ENCODE results near the gene PTMS. TPM values are rescaled to one million over a fixed set of nuclear protein-coding genes. Genes with fewer than 3 reads are reported as not detected.
A peak's percentile ranks its signal among the peaks of the same experiment; 100 is the strongest.

The PTMS gene
- total and polyA plus RNA-seq, 2 of the 13 experiments (the other 11 are each of a cell fraction or from before 2014, with no cell fraction given), result 40.5 to 82.4 TPM

DNA sequence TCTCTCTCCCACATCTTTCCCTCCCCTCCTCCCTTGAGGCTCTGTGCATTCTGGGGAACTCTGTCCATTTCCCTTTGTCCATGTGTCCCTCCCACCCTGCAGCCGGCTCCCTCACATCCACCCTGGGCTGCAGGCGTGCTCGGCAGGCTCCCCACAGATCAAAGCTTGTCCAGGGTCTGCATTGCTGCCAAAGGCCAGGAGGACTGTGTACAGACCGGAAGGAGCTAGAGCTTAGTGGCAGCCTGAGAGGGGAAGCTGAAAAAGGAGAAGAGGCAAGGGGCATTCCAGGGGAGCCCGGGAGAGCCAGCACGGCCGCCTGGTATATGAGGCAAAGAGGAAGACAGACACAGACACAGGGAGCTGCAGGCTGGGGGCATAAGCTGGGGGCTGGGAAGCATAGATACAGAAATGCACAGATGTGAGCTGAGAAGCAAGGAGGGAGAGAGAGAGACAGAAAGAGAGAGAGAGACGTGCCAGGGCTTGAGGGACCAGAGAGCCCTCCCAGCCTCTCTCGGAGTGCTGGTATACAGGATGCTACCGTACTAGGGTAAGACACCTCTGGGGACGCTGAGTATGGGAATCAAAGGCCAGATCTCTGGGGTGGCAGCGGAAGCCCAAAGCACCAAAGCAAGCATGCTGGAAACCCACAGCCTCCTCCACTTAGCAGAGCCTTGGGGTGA is 26.5 kb downstream of the PTMS start (continued):
- TF ChIP-seq ZNF441 (CRISPR knock-in tag; IDR thresholded peaks at IDR 0.05; ENCODE audit: borderline replicate concordance) (peak; percentile 88; the same call in 1 of the 2 replicates), GATA4 (IDR thresholded peaks at IDR 0.05; ENCODE audit: borderline replicate concordance, low read depth) (no peak), ZNF234 (CRISPR knock-in tag; conservative IDR thresholded peaks at IDR 0.05) (no peak), ARNTL (CRISPR knock-in tag; IDR thresholded peaks at IDR 0.05) (peak; percentile 72), ZNF788 (CRISPR knock-in tag; IDR thresholded peaks at IDR 0.05; ENCODE audit: borderline replicate concordance) (peak; percentile 54; the same call in 1 of the 2 replicates), SIN3B (IDR thresholded peaks at IDR 0.05; ENCODE audit: low read length) (no peak), ZBTB38 (CRISPR knock-in tag; IDR thresholded peaks at IDR 0.05) (peak; percentile 76), ZSCAN5A (CRISPR knock-in tag; IDR thresholded peaks at IDR 0.05; ENCODE audit: borderline replicate concordance) (no peak), HMGXB3 (CRISPR knock-in tag; IDR thresholded peaks at IDR 0.05; ENCODE audit: borderline replicate concordance) (no peak), MED13 (CRISPR knock-in tag; IDR thresholded peaks at IDR 0.05) (no peak), KLF12 (CRISPR knock-in tag; IDR thresholded peaks at IDR 0.05; ENCODE audit: borderline replicate concordance) (no peak), SALL1 (CRISPR knock-in tag; IDR thresholded peaks at IDR 0.05) (peak; percentile 92), ZNF10 (CRISPR knock-in tag; IDR thresholded peaks at IDR 0.05; ENCODE audit: borderline replicate concordance, low read depth) (no peak), ZNF776 (CRISPR knock-in tag; IDR thresholded peaks at IDR 0.05) (no peak), ZNF331 (CRISPR knock-in tag; IDR thresholded peaks at IDR 0.05) (peak; percentile 92), KLF16 (CRISPR knock-in tag; IDR thresholded peaks at IDR 0.05) (no peak), TARDBP (CRISPR knock-in tag; IDR thresholded peaks at IDR 0.05) (peak; percentile 91)
- TF ChIP-seq, protein P1, sequence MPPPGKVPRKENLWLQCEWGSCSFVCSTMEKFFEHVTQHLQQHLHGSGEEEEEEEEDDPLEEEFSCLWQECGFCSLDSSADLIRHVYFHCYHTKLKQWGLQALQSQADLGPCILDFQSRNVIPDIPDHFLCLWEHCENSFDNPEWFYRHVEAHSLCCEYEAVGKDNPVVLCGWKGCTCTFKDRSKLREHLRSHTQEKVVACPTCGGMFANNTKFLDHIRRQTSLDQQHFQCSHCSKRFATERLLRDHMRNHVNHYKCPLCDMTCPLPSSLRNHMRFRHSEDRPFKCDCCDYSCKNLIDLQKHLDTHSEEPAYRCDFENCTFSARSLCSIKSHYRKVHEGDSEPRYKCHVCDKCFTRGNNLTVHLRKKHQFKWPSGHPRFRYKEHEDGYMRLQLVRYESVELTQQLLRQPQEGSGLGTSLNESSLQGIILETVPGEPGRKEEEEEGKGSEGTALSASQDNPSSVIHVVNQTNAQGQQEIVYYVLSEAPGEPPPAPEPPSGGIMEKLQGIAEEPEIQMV (CRISPR knock-in tag; IDR thresholded peaks at IDR 0.05; ENCODE audit: low read depth), result no peak
- TF ChIP-seq, protein P2, sequence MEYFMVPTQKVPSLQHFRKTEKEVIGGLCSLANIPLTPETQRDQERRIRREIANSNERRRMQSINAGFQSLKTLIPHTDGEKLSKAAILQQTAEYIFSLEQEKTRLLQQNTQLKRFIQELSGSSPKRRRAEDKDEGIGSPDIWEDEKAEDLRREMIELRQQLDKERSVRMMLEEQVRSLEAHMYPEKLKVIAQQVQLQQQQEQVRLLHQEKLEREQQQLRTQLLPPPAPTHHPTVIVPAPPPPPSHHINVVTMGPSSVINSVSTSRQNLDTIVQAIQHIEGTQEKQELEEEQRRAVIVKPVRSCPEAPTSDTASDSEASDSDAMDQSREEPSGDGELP (IDR thresholded peaks at IDR 0.05; ENCODE audit: borderline replicate concordance, low read depth), result no peak; the same call in 1 of the 2 replicates
- TF ChIP-seq, protein P3, sequence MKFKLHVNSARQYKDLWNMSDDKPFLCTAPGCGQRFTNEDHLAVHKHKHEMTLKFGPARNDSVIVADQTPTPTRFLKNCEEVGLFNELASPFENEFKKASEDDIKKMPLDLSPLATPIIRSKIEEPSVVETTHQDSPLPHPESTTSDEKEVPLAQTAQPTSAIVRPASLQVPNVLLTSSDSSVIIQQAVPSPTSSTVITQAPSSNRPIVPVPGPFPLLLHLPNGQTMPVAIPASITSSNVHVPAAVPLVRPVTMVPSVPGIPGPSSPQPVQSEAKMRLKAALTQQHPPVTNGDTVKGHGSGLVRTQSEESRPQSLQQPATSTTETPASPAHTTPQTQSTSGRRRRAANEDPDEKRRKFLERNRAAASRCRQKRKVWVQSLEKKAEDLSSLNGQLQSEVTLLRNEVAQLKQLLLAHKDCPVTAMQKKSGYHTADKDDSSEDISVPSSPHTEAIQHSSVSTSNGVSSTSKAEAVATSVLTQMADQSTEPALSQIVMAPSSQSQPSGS (CRISPR knock-in tag; IDR thresholded peaks at IDR 0.05), result no peak

All from HepG2 (cell line).